ENCODE measurements around the gene BCLAF1.

The BCLAF1 gene

GRCh38 chr6:136288566-136289326, 900 bp downstream of the BCLAF1 start:
- H3K4me3 ChIP-seq (ENCODE audit: low read length), result peak overlapping the region; percentile 98
- TF ChIP-seq, protein P1, sequence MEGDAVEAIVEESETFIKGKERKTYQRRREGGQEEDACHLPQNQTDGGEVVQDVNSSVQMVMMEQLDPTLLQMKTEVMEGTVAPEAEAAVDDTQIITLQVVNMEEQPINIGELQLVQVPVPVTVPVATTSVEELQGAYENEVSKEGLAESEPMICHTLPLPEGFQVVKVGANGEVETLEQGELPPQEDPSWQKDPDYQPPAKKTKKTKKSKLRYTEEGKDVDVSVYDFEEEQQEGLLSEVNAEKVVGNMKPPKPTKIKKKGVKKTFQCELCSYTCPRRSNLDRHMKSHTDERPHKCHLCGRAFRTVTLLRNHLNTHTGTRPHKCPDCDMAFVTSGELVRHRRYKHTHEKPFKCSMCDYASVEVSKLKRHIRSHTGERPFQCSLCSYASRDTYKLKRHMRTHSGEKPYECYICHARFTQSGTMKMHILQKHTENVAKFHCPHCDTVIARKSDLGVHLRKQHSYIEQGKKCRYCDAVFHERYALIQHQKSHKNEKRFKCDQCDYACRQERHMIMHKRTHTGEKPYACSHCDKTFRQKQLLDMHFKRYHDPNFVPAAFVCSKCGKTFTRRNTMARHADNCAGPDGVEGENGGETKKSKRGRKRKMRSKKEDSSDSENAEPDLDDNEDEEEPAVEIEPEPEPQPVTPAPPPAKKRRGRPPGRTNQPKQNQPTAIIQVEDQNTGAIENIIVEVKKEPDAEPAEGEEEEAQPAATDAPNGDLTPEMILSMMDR (IDR thresholded peaks at IDR 0.05; ENCODE audit: low read length), result peak; percentile 34
- TF ChIP-seq EZH2phosphoT487 (IDR thresholded peaks at IDR 0.05; ENCODE audit: low read length), result no peak
- no peak for TF ChIP-seq EZH2 (optimal IDR thresholded peaks at IDR 0.05; ENCODE audit: low read depth, low read length)
- no peaks in the 10 kb centered on the region for H3K27me3 ChIP-seq (replicated peaks; ENCODE audit: insufficient read depth, low read length)
- no peaks in the 10 kb centered on the region for H3K9me3 ChIP-seq (replicated peaks; ENCODE audit: insufficient read depth, low read length)
- H2AFZ ChIP-seq (ENCODE audit: low read length), result no peak overlapping the region
- peaks cover 31% of the 10 kb centered on the region for H3K4me1 ChIP-seq (ENCODE audit: low read length)
- no peaks in the 10 kb centered on the region for H3K36me3 ChIP-seq (replicated peaks; ENCODE audit: insufficient read depth, low read length)
- H3K27ac ChIP-seq (ENCODE audit: low read length), result peak overlapping the region; percentile 97
- peak overlapping the region; percentile 76 for H3K4me2 ChIP-seq (ENCODE audit: low read depth, low read length)
- H4K20me1 ChIP-seq (ENCODE audit: insufficient read depth, low read length), result peaks cover 54% of the 10 kb centered on the region
- H3K79me2 ChIP-seq (ENCODE audit: low read length), result peaks cover 58% of the 10 kb centered on the region
- peak; percentile 61 for DNase-seq
- H3K9me2 ChIP-seq (replicated peaks; ENCODE audit: insufficient read depth, low read length), result no peaks in the 10 kb centered on the region
- peaks cover 19% of the 10 kb centered on the region for H3F3A ChIP-seq (ENCODE audit: insufficient read depth, low read length)
- peak overlapping the region; percentile 98 for H3K9ac ChIP-seq (ENCODE audit: low read length)

DNA sequence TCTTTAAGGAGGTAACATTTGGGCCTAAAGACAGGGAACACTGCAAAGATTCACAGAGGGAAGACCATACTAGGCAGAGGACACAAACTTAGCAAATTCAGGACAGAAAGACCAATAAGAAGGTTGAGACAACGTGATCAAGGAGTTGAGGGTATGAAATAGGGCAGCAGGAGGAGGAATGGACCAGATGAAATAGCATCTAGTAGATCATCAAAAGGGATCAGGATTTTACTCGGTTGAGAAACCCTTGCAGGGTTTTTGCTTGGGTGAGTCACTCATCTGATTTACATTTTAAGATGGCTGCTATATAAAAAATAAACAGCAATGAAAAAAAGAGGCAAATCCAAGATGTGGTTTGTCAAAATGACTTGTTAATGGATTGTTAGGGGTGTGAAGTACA, 4.7 kb downstream of the BCLAF1 start:
- H3K79me2 ChIP-seq (ENCODE audit: low read length), result peaks cover 96% of the 10 kb centered on the region
- H3K4me2 ChIP-seq (ENCODE audit: low read depth, low read length), result peak overlapping the region; percentile 28; the same call in 1 of the 2 replicates
- no peaks in the 10 kb centered on the region for H3K9me3 ChIP-seq (replicated peaks; ENCODE audit: insufficient read depth, low read length)
- no peaks in the 10 kb centered on the region for H3K27me3 ChIP-seq (replicated peaks; ENCODE audit: insufficient read depth, low read length)
- H3K27ac ChIP-seq (ENCODE audit: low read length), result no peak overlapping the region
- TF ChIP-seq EZH2phosphoT487 (IDR thresholded peaks at IDR 0.05; ENCODE audit: low read length) (no peak), EZH2 (optimal IDR thresholded peaks at IDR 0.05; ENCODE audit: low read depth, low read length) (no peak)
- TF ChIP-seq, protein P1 (IDR thresholded peaks at IDR 0.05; ENCODE audit: low read length), result no peak
- 0 out of 2 replicates have a peak, but pooled peaks cover 13% of the 10 kb centered on the region for H3K36me3 ChIP-seq (replicated peaks; ENCODE audit: insufficient read depth, low read length)
- H3K9me2 ChIP-seq (replicated peaks; ENCODE audit: insufficient read depth, low read length), result no peaks in the 10 kb centered on the region
- H4K20me1 ChIP-seq (ENCODE audit: insufficient read depth, low read length), result peaks cover 92% of the 10 kb centered on the region
- no peak overlapping the region for H3K4me3 ChIP-seq (ENCODE audit: low read length)
- peaks cover 4% of the 10 kb centered on the region; the same call in 1 of the 2 replicates for H3F3A ChIP-seq (ENCODE audit: insufficient read depth, low read length)
- DNase-seq, result no peak
- no peak overlapping the region for H2AFZ ChIP-seq (ENCODE audit: low read length)
- H3K9ac ChIP-seq (ENCODE audit: low read length), result no peak overlapping the region
- H3K4me1 ChIP-seq (ENCODE audit: low read length), result peaks cover 30% of the 10 kb centered on the region

- Histone ChIP-seq H3K27ac (ENCODE audit: low read length) (no peak overlapping the region), H3K4me1 (ENCODE audit: low read length) (peaks cover 26% of the 10 kb centered on the region), H4K20me1 (ENCODE audit: insufficient read depth, low read length) (peaks cover 91% of the 10 kb centered on the region), H3K27me3 (replicated peaks; ENCODE audit: insufficient read depth, low read length) (no peaks in the 10 kb centered on the region), H3F3A (ENCODE audit: insufficient read depth, low read length) (no peaks in the 10 kb centered on the region), H2AFZ (ENCODE audit: low read length) (no peak overlapping the region), H3K9me3 (replicated peaks; ENCODE audit: insufficient read depth, low read length) (no peaks in the 10 kb centered on the region), H3K9ac (ENCODE audit: low read length) (no peak overlapping the region), H3K9me2 (replicated peaks; ENCODE audit: insufficient read depth, low read length) (no peaks in the 10 kb centered on the region), H3K4me2 (ENCODE audit: low read depth, low read length) (no peak overlapping the region), H3K4me3 (ENCODE audit: low read length) (no peak overlapping the region), H3K79me2 (ENCODE audit: low read length) (peaks cover 97% of the 10 kb centered on the region), H3K36me3 (replicated peaks; ENCODE audit: insufficient read depth, low read length) (peaks cover 17% of the 10 kb centered on the region; the same call in 1 of the 2 replicates)
- no peak for DNase-seq
- TF ChIP-seq EZH2 (optimal IDR thresholded peaks at IDR 0.05; ENCODE audit: low read depth, low read length) (no peak), EZH2phosphoT487 (IDR thresholded peaks at IDR 0.05; ENCODE audit: low read length) (no peak)
- TF ChIP-seq, protein P1 (IDR thresholded peaks at IDR 0.05; ENCODE audit: low read length), result no peak
These were observed 6.7 kb downstream of the BCLAF1 start for GRCh38 chr6:136282906-136283305.

Measured in MM.1S (cell line).